K562 (cell line): ENCODE measurements around the gene GPR12. TPM values are rescaled to one million over a fixed set of nuclear protein-coding genes. Genes with fewer than 3 reads are reported as not detected.

Experiments used
- ATF2 ChIP-seq: sonication (generic); formaldehyde crosslinking; IDR thresholded peaks from 2 replicates; pipeline ENCODE4 v1.8.1; 2022; ENCODE audit warnings: missing genetic modification reagents
- HSF4 ChIP-seq: fragments of 250-450 bp; sonication (Bioruptor Pico); IDR thresholded peaks from 2 replicates; pipeline ENCODE4 v2.1.2; 2022; ENCODE audit warnings: mild to moderate bottlenecking, moderate library complexity, borderline replicate concordance
- JUN ChIP-seq, 2 experiments: sonication (generic) in 1 of 2; formaldehyde crosslinking in 1 of 2; IDR thresholded peaks; 2 replicates each; pipeline versions ENCODE4 v1.6.1 to v1.8.0; 2012 to 2022; ENCODE audit warnings: borderline replicate concordance in 2 of 2, mild to moderate bottlenecking in 2 of 2, improper control_type of control experiment in 1 of 2, low read depth in 1 of 2, low read length in 1 of 2, missing genetic modification reagents in 1 of 2
- JUND ChIP-seq, 2 experiments: IDR thresholded peaks; 2 replicates in 1 of 2; 3 replicates in 1 of 2; pipeline ENCODE4 v1.6.1; 2011; ENCODE audit warnings: borderline replicate concordance in 2 of 2, low read depth in 2 of 2, low read length in 2 of 2, improper control_type of control experiment in 1 of 2, missing biosample characterization in 1 of 2, missing genetic modification characterization in 1 of 2, missing genetic modification reagents in 1 of 2
- KLF13 ChIP-seq: fragments of 450-650 bp; IDR thresholded peaks from 2 replicates; pipeline ENCODE4 v1.6.1; 2016; ENCODE audit warnings: missing genetic modification characterization, low read depth, mild to moderate bottlenecking, missing compliant biosample characterization, moderate library complexity, borderline replicate concordance
- THAP12 ChIP-seq: fragments of 250-450 bp; sonication (Bioruptor Pico); IDR thresholded peaks from 2 replicates; pipeline ENCODE4 v1.9.0; 2021; ENCODE audit warnings: mild to moderate bottlenecking, inconsistent platforms
- ZNF263 ChIP-seq: sonication (generic); formaldehyde crosslinking; IDR thresholded peaks from 2 replicates; pipeline ENCODE4 v1.8.0; 2022; ENCODE audit warnings: mild to moderate bottlenecking, missing genetic modification reagents, borderline replicate concordance
- polyA plus RNA-seq, 8 experiments: library from polyadenylated mRNA; depleted of rRNA in 4 of 8; stranded (reverse) in 5 of 8; unstranded in 3 of 8; fragments of >200 nt; fragmentation: Nextera tagmentation in 2 of 8; fragmentation: Illumina TruSeq in 1 of 8; extraction: Ambion mirVana in 2 of 8; extraction: Trizol in 1 of 8; gene quantifications; 2 replicates each; pipeline versions ENCODE4 v1.2.1 to v1.2.3, GENCODE V29; 2011 to 2014; ENCODE audit warnings: inconsistent platforms in 1 of 8, missing spikeins in 1 of 8
- total RNA-seq, 7 experiments: library from RNA; depleted of rRNA in 6 of 7; stranded (reverse); fragments of >200 nt in 6 of 7; fragmentation: Illumina TruSeq in 2 of 7; extraction: Trizol in 2 of 7; gene quantifications; 2 replicates each; pipeline versions ENCODE4 v1.2.1 to v1.2.3, GENCODE V29; 2011 to 2021; ENCODE audit warnings: low replicate concordance in 1 of 7
- TF ChIP-seq, protein P1 (sequence below): fragments of 450-650 bp; IDR thresholded peaks from 2 replicates; pipeline ENCODE4 v1.6.1; 2017; ENCODE audit warnings: antibody characterized with exemption, mild to moderate bottlenecking
- TF ChIP-seq, protein P2 (sequence below): sonication (generic); formaldehyde crosslinking; IDR thresholded peaks from 2 replicates; pipeline ENCODE4 v1.8.0; 2022; ENCODE audit warnings: mild to moderate bottlenecking, missing genetic modification reagents
- TF ChIP-seq, protein P3 (sequence below): fragments of 450-650 bp; IDR thresholded peaks from one replicate; pipeline ENCODE4 v1.6.1; 2018; ENCODE audit warnings: mild to moderate bottlenecking, moderate library complexity; ENCODE audit not compliant: partially characterized antibody

The GPR12 gene
- total and polyA plus RNA-seq, 9 of the 15 experiments (the other 6 are each of a cell fraction or from before 2014, with no cell fraction given): not detected

GRCh38 chr13:26752671-26753070 is 7.9 kb downstream of the GPR12 start (continued):
- TF ChIP-seq, protein P1, sequence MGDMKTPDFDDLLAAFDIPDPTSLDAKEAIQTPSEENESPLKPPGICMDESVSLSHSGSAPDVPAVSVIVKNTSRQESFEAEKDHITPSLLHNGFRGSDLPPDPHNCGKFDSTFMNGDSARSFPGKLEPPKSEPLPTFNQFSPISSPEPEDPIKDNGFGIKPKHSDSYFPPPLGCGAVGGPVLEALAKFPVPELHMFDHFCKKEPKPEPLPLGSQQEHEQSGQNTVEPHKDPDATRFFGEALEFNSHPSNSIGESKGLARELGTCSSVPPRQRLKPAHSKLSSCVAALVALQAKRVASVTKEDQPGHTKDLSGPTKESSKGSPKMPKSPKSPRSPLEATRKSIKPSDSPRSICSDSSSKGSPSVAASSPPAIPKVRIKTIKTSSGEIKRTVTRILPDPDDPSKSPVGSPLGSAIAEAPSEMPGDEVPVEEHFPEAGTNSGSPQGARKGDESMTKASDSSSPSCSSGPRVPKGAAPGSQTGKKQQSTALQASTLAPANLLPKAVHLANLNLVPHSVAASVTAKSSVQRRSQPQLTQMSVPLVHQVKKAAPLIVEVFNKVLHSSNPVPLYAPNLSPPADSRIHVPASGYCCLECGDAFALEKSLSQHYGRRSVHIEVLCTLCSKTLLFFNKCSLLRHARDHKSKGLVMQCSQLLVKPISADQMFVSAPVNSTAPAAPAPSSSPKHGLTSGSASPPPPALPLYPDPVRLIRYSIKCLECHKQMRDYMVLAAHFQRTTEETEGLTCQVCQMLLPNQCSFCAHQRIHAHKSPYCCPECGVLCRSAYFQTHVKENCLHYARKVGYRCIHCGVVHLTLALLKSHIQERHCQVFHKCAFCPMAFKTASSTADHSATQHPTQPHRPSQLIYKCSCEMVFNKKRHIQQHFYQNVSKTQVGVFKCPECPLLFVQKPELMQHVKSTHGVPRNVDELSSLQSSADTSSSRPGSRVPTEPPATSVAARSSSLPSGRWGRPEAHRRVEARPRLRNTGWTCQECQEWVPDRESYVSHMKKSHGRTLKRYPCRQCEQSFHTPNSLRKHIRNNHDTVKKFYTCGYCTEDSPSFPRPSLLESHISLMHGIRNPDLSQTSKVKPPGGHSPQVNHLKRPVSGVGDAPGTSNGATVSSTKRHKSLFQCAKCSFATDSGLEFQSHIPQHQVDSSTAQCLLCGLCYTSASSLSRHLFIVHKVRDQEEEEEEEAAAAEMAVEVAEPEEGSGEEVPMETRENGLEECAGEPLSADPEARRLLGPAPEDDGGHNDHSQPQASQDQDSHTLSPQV: no peak
- TF ChIP-seq KLF13 (tag) (no peak), ATF2 (no peak), HSF4 (CRISPR knock-in tag) (no peak), JUND (IDR thresholded peaks at IDR 0.05; ENCODE audit: borderline replicate concordance, low read depth, low read length) (no peak), JUND (tag; IDR thresholded peaks at IDR 0.05; ENCODE audit: borderline replicate concordance, low read depth, low read length) (no peak), JUN (IDR thresholded peaks at IDR 0.05; ENCODE audit: borderline replicate concordance, low read depth, low read length) (no peak), JUN (CRISPR knock-in tag; IDR thresholded peaks at IDR 0.05; ENCODE audit: borderline replicate concordance) (no peak), THAP12 (no peak), ZNF263 (CRISPR knock-in tag) (no peak)
- TF ChIP-seq, protein P2, sequence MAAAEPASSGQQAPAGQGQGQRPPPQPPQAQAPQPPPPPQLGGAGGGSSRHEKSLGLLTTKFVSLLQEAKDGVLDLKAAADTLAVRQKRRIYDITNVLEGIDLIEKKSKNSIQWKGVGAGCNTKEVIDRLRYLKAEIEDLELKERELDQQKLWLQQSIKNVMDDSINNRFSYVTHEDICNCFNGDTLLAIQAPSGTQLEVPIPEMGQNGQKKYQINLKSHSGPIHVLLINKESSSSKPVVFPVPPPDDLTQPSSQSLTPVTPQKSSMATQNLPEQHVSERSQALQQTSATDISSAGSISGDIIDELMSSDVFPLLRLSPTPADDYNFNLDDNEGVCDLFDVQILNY: no peak
- TF ChIP-seq, protein P3, sequence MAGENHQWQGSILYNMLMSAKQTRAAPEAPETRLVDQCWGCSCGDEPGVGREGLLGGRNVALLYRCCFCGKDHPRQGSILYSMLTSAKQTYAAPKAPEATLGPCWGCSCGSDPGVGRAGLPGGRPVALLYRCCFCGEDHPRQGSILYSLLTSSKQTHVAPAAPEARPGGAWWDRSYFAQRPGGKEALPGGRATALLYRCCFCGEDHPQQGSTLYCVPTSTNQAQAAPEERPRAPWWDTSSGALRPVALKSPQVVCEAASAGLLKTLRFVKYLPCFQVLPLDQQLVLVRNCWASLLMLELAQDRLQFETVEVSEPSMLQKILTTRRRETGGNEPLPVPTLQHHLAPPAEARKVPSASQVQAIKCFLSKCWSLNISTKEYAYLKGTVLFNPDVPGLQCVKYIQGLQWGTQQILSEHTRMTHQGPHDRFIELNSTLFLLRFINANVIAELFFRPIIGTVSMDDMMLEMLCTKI: no peak
- TF ChIP-seq, all 486 proteins: peak for 0
